Ovary (tissue), 9 donors: Measurements from ENCODE around the gene TMEM214. TPM values are rescaled to one million over a fixed set of nuclear protein-coding genes. Genes with fewer than 3 reads are reported as not detected.

Experiments
- DNase-seq, 5 donors: peaks; one replicate each; pipeline ENCODE4 v3.0.0-alpha.2; 2019 to 2020
- H3K27ac ChIP-seq, 2 donors: fragments of 200-600 bp; one replicate each; pipeline versions ENCODE4 v1.5.1 to v1.8.0; 2019 to 2022
- H3K27me3 ChIP-seq: fragments of 200-600 bp; one replicate; pipeline ENCODE4 v1.8.0; 2022
- H3K36me3 ChIP-seq: fragments of 200-600 bp; sonication (generic); one replicate; pipeline ENCODE4 v1.5.1; 2019
- H3K4me1 ChIP-seq: one replicate; pipeline ENCODE4 v1.8.1; 2013; ENCODE audit warnings: mild to moderate bottlenecking, moderate library complexity; ENCODE audit not compliant: insufficient read depth
- H3K4me3 ChIP-seq: fragments of 200-600 bp; sonication (generic); one replicate; pipeline ENCODE4 v1.5.1; 2017
- H3K9me3 ChIP-seq, 2 donors: fragments of 200-600 bp in 1 of 2; sonication (generic) in 1 of 2; one replicate each; pipeline versions ENCODE4 v1.5.1 to v1.8.1; 2013 to 2019; ENCODE audit warnings: mild to moderate bottlenecking in 1 of 2, moderate library complexity in 1 of 2
- CTCF ChIP-seq, 3 donors: fragments of 450-650 bp in 2 of 3; fragments of 200-600 bp in 1 of 3; IDR thresholded peaks; one replicate each; pipeline versions ENCODE4 v1.5.1 to v1.8.0; 2016 to 2022; ENCODE audit warnings: antibody characterized with exemption in 3 of 3, mild to moderate bottlenecking in 1 of 3
- EP300 ChIP-seq: sonication (generic); formaldehyde crosslinking; IDR thresholded peaks from one replicate; pipeline ENCODE4 v1.6.1; 2017; ENCODE audit warnings: antibody characterized with exemption
- POLR2A ChIP-seq: fragments of 450-650 bp; IDR thresholded peaks from one replicate; pipeline ENCODE4 v1.6.1; 2017; ENCODE audit warnings: antibody characterized with exemption, mild to moderate bottlenecking, moderate library complexity
- WGBS, 3 donors: extraction: QIAGEN DNeasy Blood & Tissue Kit in 1 of 3; methylation state at CpG; one replicate each; pipeline versions ENCODE4 v1.1.5 to v1.1.7; 2013 to 2017; 5-methylcytosine and 5-hydroxymethylcytosine counted together
- intact Hi-C, 4 donors: fragments of 100-400 bp; cut with DNase I; formaldehyde crosslinking; loops; one replicate each; pipeline versions ENCODE4 v1.11.0 to v1.15.1; 2022 to 2023
- polyA plus RNA-seq, 2 donors: library from polyadenylated mRNA; stranded (reverse); fragments of 200-250 nt in 1 of 2; fragments of 350-450 nt in 1 of 2; fragmentation: Illumina TruSeq in 1 of 2; extraction: RNeasy Lipid Tissue Mini Kit (QIAGEN cat#74804) in 1 of 2; gene quantifications; one replicate each; pipeline ENCODE4 v1.2.3, GENCODE V29; 2013 to 2014
- total RNA-seq, 7 donors: library from RNA; depleted of rRNA in 2 of 7; stranded (reverse); fragments of >200 nt in 2 of 7; fragmentation: NEBNext Ultra II Directional in 3 of 7; extraction: Animal tissue kit (Norgen Biotek cat#: 25700) in 3 of 7; gene quantifications; one replicate each; pipeline versions ENCODE4 v1.1.0 to v1.2.4, GENCODE V29; 2016 to 2023
- donor health status: DM: no; HTN: no; CAD: no; lungs with moderate emphysema.
- donor health status: DM: no; HTN: no; CAD: no.
- donor health status: Bipolar disorder and iron deficiency.
- donor health status: DM: yes; HTN: yes; CAD: no.
- donor health status: DM: no; HTN: no; CAD: no.
- donor health status: DM: yes; HTN: yes; CAD: no.

TMEM214 gene
- total and polyA plus RNA-seq, 9 donors = 26.5 to 101 (median 67.1) TPM

GRCh38 chr2:27057184-27057583 is 24.4 kb downstream of the TMEM214 start:
- Histone ChIP-seq H3K27me3 (no peaks in the 10 kb centered on the region), H3K4me3 (no peak overlapping the region), H3K27ac (no peak overlapping the region), H3K4me1 (peaks cover 1% of the 10 kb centered on the region), H3K36me3 (no peaks in the 10 kb centered on the region), H3K9me3 (no peaks in the 10 kb centered on the region)
- TF ChIP-seq CTCF (IDR thresholded peaks at IDR 0.05) (no peak), POLR2A (no peak), EP300 (no peak)
- intact Hi-C loops = no loop called here
- no peak for DNase-seq
- WGBS, 3 donors = 88 to 92% (median 90%) methylated on average over 6 of the region's 6 CpGs

GRCh38 chr2:27058210-27058609 is 25.4 kb downstream of the TMEM214 start:
- Histone ChIP-seq H3K36me3 (no peaks in the 10 kb centered on the region), H3K27ac (no peak overlapping the region), H3K9me3 (no peaks in the 10 kb centered on the region), H3K4me3 (no peak overlapping the region), H3K4me1 (no peaks in the 10 kb centered on the region), H3K27me3 (no peaks in the 10 kb centered on the region)
- no peak for TF ChIP-seq CTCF (IDR thresholded peaks at IDR 0.05)
- TF ChIP-seq EP300 = no peak
- TF ChIP-seq POLR2A = no peak
- DNase-seq = no peak
- WGBS, 3 donors = 87 to 90% (median 90%) methylated on average over 10 of the region's 10 CpGs
- intact Hi-C loops = no loop called here

GRCh38 chr2:27059141-27059820 is 26.5 kb downstream of the TMEM214 start:
- Histone ChIP-seq H3K4me1 (peaks cover 1% of the 10 kb centered on the region), H3K4me3 (no peak overlapping the region), H3K27ac (no peak overlapping the region), H3K9me3 (no peaks in the 10 kb centered on the region), H3K27me3 (no peaks in the 10 kb centered on the region), H3K36me3 (no peaks in the 10 kb centered on the region)
- WGBS, 3 donors = 59 to 72% (median 67%) methylated on average over 15 of the region's 15 CpGs
- TF ChIP-seq CTCF (IDR thresholded peaks at IDR 0.05) (no peak), POLR2A (no peak), EP300 (no peak)
- intact Hi-C loops = no loop called here
- peak in 1 of 5 donors; percentile 29 for DNase-seq

GRCh38 chr2:27060323-27060722 is 27.6 kb downstream of the TMEM214 start:
- Histone ChIP-seq H3K36me3 (no peaks in the 10 kb centered on the region), H3K27ac (no peak overlapping the region), H3K4me1 (peaks cover 1% of the 10 kb centered on the region), H3K9me3 (no peaks in the 10 kb centered on the region), H3K4me3 (no peak overlapping the region), H3K27me3 (no peaks in the 10 kb centered on the region)
- TF ChIP-seq EP300 (no peak), POLR2A (no peak), CTCF (IDR thresholded peaks at IDR 0.05) (no peak)
- DNase-seq = no peak
- 70 to 81% (median 71%) methylated on average over 3 of the region's 3 CpGs for WGBS, 3 donors
- intact Hi-C loops = no loop called here
